Measurements from ENCODE around the gene TRIM69. TPM values are rescaled to one million over a fixed set of nuclear protein-coding genes. Genes with fewer than 3 reads are reported as not detected.

Gene TRIM69
- total RNA-seq, 2 experiments from 2014 or later = 60.9 to 62.5 TPM

Other genes with a start within 250 kb of the TRIM69 start
- gene EIF3J, start 199.4 kb upstream of the TRIM69 start, total RNA-seq = 100 to 1,000 TPM; 174 to 176 TPM
- 10 to 100 TPM; 53.7 to 56.0 TPM for gene SPG11, start 72.9 kb upstream of the TRIM69 start, total RNA-seq
- 1 to 10 TPM; 4.8 to 5.4 TPM for gene PATL2, start 25.2 kb upstream of the TRIM69 start, total RNA-seq
- gene B2M, start 25.0 kb upstream of the TRIM69 start, total RNA-seq = 1,000 to 10,000 TPM; 3,574 to 3,763 TPM
- gene TERB2, start 220.2 kb downstream of the TRIM69 start, total RNA-seq = not detected